Progenitor cell of endocrine pancreas (in vitro differentiated cells): Measurements from ENCODE around the gene GALNTL6. TPM values are rescaled to one million over a fixed set of nuclear protein-coding genes. Genes with fewer than 3 reads are reported as not detected.
"Not testable (repeated sequence)": the region's sequence is repeated elsewhere in the genome, so short reads cannot be mapped to it uniquely, and the experiment has no call there.

Experiments used
- DNase-seq: peaks from one replicate; pipeline ENCODE4 v3.0.0; 2021; ENCODE audit warnings: low spot score; ENCODE audit not compliant: unreplicated experiment
- H3K27ac Mint-ChIP-seq: 2 replicates; pipeline ENCODE4 v1.8.0; 2021; ENCODE audit warnings: mild to moderate bottlenecking, moderate library complexity, mixed read lengths
- H3K27me3 Mint-ChIP-seq: 2 replicates; pipeline ENCODE4 v1.8.0; 2021; ENCODE audit warnings: mixed read lengths
- H3K36me3 Mint-ChIP-seq: 2 replicates; pipeline ENCODE4 v1.8.0; 2022; ENCODE audit warnings: mixed read lengths; ENCODE audit not compliant: insufficient read depth
- H3K4me1 Mint-ChIP-seq: 2 replicates; pipeline ENCODE4 v1.8.0; 2021; ENCODE audit warnings: low read depth, mixed read lengths
- H3K4me3 Mint-ChIP-seq: 2 replicates; pipeline ENCODE4 v1.8.0; 2021; ENCODE audit warnings: low read depth, mild to moderate bottlenecking, moderate library complexity, mixed read lengths
- H3K9me3 Mint-ChIP-seq: 2 replicates; pipeline ENCODE4 v1.8.0; 2021; ENCODE audit warnings: low read depth, mixed read lengths
- total RNA-seq: library from RNA; stranded (reverse); gene quantifications from 2 replicates; pipeline ENCODE4 v1.2.1, GENCODE V29; 2021
- TF ChIP-seq, protein P1 (sequence below): fragments of 200-600 bp; sonication (generic); IDR thresholded peaks from one replicate; pipeline ENCODE4 v1.5.0; 2021; ENCODE audit warnings: antibody characterized with exemption, mild to moderate bottlenecking; ENCODE audit not compliant: unreplicated experiment

Gene GALNTL6
- total RNA-seq, 1 donor from 2014 or later: 0.14 TPM

DNA sequence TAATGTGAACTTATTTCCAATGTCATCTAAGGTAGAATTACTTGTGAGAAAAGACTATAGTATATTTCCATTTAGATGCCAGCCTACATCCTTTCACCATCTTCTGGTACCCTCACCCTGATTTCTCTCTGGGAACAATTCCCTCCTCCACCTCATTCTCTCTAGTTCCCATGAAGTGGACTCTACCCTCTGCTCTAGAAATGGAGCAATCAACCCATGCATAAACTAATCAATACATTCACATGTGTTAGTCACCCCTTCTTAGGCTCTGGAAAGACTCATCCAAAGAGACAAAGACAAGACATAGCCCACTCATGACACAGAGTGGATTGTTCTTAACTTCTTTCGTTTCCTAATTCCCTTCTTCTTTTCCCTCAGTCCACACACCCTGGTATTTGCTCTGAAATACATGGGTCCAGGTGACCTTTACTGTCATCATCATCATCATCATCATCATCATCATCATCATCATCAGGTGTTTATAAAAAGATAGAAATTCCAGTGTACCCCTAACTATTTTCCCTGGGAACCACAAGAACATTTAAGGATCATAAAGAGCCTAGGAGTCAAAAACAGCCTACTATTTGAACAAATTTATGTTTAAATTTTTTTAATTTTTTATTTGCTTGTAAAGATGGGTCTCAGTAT, 1056.5 kb downstream of the GALNTL6 start:
- DNase-seq: no peak
- TF ChIP-seq, protein P1, sequence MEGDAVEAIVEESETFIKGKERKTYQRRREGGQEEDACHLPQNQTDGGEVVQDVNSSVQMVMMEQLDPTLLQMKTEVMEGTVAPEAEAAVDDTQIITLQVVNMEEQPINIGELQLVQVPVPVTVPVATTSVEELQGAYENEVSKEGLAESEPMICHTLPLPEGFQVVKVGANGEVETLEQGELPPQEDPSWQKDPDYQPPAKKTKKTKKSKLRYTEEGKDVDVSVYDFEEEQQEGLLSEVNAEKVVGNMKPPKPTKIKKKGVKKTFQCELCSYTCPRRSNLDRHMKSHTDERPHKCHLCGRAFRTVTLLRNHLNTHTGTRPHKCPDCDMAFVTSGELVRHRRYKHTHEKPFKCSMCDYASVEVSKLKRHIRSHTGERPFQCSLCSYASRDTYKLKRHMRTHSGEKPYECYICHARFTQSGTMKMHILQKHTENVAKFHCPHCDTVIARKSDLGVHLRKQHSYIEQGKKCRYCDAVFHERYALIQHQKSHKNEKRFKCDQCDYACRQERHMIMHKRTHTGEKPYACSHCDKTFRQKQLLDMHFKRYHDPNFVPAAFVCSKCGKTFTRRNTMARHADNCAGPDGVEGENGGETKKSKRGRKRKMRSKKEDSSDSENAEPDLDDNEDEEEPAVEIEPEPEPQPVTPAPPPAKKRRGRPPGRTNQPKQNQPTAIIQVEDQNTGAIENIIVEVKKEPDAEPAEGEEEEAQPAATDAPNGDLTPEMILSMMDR: no peak
- H3K27me3 Mint-ChIP-seq: peaks cover 3% of the 10 kb centered on the region
- H3K27ac Mint-ChIP-seq: no peak overlapping the region
- H3K9me3 Mint-ChIP-seq: no peaks in the 10 kb centered on the region
- no peak overlapping the region for H3K4me3 Mint-ChIP-seq
- no peaks in the 10 kb centered on the region for H3K36me3 Mint-ChIP-seq
- H3K4me1 Mint-ChIP-seq: peaks cover 10% of the 10 kb centered on the region

DNA sequence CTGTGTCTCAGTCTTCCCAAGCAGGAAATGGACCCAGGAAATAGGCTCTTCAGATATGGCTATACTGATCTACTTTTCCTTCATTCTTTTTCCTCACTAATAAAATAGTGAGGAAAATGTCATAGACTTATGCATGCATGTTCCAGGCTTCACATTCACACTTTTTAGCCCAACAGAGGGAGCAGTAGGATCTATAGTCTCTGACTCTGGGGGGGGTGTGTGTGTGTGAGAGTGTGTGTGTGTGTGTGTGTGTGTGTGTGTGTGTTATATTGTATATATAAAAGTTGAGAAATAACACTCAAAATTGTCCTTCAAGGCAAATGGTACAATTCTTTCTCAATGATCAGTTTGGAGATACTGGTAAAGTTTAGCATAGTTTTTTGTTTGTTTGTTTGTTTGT, 1058.2 kb downstream of the GALNTL6 start:
- no peak for DNase-seq
- Mint-ChIP-seq H3K4me1 (peaks cover 1% of the 10 kb centered on the region), H3K27ac (no peak overlapping the region), H3K27me3 (peaks cover 3% of the 10 kb centered on the region), H3K36me3 (no peaks in the 10 kb centered on the region), H3K4me3 (no peak overlapping the region), H3K9me3 (no peaks in the 10 kb centered on the region)
- TF ChIP-seq, protein P1: no peak

DNA sequence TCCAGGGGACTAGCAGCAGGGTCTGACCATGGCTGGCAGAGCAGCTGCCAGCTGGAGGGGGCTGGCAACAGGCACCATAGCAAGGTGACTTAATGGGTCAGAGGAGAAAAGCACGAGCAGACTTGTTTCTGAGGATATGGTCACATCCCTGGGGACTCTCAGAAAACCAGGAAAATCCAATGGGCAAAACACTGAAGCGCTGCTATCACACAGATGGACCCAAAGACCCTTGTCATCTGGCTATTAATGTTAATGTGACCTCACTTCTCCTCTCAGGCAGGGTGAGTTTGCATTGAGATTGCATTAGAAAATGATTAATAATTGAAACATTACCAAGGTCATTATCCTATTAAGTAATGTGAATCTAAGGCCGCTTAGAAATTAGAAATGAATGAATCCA, 1061.7 kb downstream of the GALNTL6 start:
- no peaks in the 10 kb centered on the region for H3K4me1 Mint-ChIP-seq
- no peak for DNase-seq
- TF ChIP-seq, protein P1: no peak
- H3K9me3 Mint-ChIP-seq: no peaks in the 10 kb centered on the region
- H3K27ac Mint-ChIP-seq: no peak overlapping the region
- no peak overlapping the region for H3K4me3 Mint-ChIP-seq
- no peaks in the 10 kb centered on the region for H3K27me3 Mint-ChIP-seq
- H3K36me3 Mint-ChIP-seq: no peaks in the 10 kb centered on the region

DNA sequence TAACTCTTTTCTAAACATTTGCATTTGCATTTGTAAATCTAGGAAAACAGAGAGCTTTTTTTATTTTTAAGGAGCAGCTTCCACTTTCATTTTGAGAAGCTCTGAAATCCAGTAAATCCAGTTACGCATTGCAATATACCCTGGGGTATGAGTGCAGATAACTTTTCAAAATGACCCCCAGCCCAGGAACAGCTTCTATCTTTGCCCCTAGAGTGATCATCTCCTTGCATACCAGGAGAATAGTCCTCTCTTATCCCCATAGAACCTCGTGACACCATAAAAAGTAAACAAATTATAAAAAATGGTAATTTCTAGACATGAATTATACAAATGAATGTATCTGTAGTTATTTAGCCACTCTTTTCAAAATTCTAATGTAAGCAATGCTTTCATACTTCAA, 1063.2 kb downstream of the GALNTL6 start:
- TF ChIP-seq, protein P1: no peak
- Mint-ChIP-seq H3K36me3 (no peaks in the 10 kb centered on the region), H3K27me3 (no peaks in the 10 kb centered on the region), H3K9me3 (no peaks in the 10 kb centered on the region), H3K27ac (no peak overlapping the region), H3K4me1 (no peaks in the 10 kb centered on the region), H3K4me3 (no peak overlapping the region)
- no peak for DNase-seq

DNA sequence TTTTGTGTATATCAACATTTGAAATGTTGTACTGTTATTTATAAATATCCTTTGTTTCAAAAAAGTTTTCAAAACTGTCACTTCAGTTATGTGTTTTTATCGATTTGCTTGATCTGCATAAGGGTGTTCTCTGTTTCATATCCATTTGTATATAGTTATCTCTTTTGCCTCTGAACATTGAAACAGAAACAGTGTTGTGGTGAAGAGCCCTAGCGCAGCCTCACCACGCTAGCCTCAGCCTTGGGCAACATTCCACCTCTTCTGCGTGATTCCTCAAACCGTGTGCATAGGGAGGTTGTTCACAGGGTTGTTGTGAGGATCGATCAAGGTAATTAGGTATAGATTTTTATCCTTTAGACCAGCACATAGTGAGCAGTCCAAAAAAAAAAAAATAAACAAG, 1068.4 kb downstream of the GALNTL6 start:
- DNase-seq: no peak
- no peaks in the 10 kb centered on the region for H3K4me1 Mint-ChIP-seq
- H3K9me3 Mint-ChIP-seq: peaks cover 20% of the 10 kb centered on the region
- no peak overlapping the region for H3K4me3 Mint-ChIP-seq
- no peaks in the 10 kb centered on the region for H3K27me3 Mint-ChIP-seq
- no peaks in the 10 kb centered on the region for H3K36me3 Mint-ChIP-seq
- no peak overlapping the region for H3K27ac Mint-ChIP-seq
- TF ChIP-seq, protein P1: no peak

DNA sequence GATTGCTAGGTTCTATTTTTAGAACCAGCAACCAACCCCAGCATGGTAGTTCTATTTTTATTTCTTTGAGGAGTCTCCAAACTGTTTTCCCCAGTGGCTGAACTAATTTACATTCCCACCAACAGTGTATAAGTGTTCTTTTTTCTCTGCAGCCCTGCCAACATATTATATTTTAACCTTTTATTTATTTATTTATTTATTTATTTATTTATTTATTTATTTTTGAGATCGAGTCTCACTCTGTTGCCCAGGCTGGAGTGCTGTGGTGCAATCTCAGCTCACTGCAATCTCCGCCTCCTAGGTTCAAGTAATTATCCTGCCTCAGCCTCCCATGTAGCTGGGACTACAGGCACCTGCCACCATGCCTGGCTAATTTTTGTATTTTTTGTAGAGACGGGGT, 1074.2 kb downstream of the GALNTL6 start:
- not testable (repeated sequence) for H3K4me1 Mint-ChIP-seq, H3K27ac Mint-ChIP-seq, DNase-seq, H3K4me3 Mint-ChIP-seq, H3K27me3 Mint-ChIP-seq, H3K36me3 Mint-ChIP-seq
- H3K9me3 Mint-ChIP-seq: peaks cover 47% of the 10 kb centered on the region
